Dermis blood vessel endothelial cell (primary cell): Measurements from ENCODE around the gene EGLN2. TPM values are rescaled to one million over a fixed set of nuclear protein-coding genes. Genes with fewer than 3 reads are reported as not detected.
"Not testable (repeated sequence)": the region's sequence is repeated elsewhere in the genome, so short reads cannot be mapped to it uniquely, and the experiment has no call there.

Source experiments
- DNase-seq: peaks from one replicate; pipeline ENCODE4 v3.0.0; 2010
- total RNA-seq: library from RNA; depleted of rRNA; stranded (reverse); fragments of >200 nt; gene quantifications from 2 replicates; pipeline ENCODE4 v1.2.3, GENCODE V29; 2014

The EGLN2 gene
- total RNA-seq, 1 donor from 2014 or later, result 197 TPM

DNA sequence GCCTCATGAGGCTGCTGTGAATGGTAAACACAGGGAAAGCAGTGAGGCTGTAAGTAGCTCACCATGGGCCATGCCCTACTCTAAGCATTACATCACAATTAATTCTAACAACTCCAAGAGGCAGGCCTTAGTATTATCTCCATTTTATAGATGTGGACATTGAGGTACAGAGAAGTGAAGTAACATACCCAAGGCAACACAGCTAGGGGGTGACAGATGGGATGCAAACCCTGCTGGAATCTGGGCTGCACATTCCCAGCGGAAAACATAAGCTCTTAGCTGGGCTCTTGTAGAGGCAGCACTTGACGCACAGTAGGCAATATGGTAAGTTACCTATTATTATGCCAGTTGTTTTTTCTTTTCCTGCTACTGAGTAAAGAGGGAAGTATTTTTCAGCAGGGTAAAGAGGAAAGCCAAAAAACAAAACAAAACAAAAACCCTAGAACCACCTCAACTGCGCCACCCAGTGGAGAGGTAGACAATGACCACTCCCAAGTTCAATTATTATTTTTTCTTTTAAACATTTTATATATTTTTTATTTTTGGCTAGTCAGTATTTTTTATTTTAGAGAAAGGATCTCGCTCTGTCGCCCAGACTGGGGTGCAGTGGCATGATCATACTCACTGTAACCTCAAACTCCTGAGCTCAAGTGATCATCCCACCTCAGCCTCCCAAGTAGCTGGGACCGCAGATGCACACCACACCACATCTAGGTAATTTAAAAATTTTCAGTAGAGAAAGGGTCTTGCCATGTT, 20.7 kb downstream of the EGLN2 start:
- peak; percentile 47 for DNase-seq

DNA sequence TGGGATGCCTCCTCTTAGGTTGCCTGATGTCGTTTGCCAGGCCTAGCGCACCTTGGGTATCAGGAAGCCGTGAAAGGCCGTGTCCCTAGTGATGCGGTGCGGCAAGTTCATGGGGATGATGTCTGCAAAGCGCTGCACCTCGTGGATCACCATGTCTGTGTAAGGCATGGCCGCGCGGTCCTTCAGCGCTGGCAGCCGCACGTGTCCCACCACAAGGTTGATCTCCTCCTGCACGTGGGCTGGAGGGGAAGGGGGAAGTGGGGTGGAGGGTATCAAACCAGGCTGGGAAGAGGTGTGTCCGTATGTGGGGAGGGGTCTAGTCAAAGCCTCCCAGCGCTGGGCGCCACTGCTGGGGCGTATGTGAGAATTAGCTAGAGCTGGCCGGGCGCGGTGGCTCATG, 23.2 kb downstream of the EGLN2 start:
- no peak for DNase-seq

DNA sequence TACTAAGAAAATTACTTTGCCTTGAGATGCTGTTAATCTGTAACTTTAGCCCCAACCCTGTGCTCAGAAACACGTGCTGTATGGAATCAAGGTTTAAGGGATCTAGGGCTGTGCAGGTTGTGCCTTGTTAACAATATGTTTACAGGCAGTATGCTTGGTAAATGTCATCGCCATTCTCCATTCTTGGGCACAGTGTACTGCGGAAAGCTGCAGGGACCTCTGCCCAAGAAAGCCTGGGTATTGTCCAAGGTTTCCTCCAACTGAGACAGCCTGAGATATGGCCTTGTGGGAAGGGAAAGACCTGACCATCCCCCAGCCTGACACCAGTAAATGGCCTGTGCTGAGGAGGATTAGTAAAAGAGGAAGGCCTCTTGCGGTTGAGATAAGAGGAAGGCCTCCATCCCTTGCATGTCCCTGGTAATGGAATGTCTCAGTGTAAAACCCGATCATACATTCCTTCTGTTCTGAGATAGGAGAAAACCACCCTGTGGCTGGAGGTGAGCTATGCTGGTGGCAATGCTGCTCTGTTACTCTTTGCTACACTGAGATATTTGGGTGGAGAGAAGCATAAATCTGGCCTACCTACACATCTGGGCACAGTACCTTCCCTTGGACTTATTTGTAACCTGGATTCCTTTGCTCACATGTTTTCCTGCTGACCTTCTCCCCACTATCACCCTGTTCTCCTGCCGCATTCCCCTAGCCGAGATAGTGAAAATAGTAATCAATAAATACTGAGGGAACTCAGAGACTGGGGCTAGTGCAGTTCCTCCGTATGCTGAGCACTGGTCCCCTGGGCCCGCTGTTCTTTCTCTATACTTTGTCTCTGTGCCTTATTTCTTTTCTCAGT, 23.9 kb downstream of the EGLN2 start:
- not testable (repeated sequence) for DNase-seq

DNA sequence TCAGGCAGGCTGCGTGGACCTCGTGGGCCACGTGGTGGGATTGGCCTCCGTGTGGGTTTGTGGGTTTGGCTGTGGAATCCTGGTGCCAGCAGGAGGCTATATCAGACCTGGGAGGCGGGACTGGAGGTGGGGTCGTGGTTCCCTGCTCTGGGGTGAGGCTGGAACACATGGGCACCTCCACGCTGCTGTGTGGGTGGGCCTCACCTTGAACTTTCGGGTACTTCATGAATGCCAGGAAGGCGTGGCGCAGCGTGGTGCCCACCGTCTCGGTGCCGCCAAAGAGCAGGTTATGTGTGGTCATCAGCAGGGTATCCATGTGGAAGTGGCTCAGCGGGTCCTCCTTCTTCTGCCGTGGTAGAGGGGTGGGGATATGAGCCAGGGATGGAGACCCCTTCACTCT, 25.9 kb downstream of the EGLN2 start:
- not testable (repeated sequence) for DNase-seq

DNA sequence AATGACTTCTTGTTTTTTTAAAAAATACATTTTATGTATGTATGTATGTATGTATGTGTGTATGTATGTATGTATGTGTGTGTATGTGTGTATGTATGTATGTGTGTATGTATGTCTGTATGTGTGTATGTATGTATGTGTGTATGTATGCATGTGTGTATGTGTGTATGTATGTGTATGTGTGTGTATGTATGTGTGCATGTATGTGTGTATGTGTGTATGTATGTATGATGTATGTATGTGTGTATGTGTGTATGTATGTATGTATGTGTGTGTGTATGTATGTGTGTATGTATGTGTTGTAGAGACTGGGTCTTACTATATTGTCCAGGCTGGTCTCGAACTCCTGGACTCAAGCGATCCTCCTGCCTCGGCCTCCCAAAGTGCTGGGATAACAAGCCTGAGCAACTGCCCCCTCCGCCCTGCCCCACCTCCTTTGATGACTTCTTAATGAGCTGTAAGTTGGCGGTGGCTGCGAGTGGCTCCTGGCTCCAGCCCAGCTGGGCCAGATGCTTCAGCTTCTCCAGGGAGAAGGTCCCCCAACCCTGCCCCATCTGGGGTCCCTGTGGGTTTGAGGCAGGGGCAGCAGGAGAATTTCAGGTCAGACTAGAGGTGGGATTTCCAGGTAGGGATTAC, 26.6 kb downstream of the EGLN2 start:
- DNase-seq, result not testable (repeated sequence)

DNA sequence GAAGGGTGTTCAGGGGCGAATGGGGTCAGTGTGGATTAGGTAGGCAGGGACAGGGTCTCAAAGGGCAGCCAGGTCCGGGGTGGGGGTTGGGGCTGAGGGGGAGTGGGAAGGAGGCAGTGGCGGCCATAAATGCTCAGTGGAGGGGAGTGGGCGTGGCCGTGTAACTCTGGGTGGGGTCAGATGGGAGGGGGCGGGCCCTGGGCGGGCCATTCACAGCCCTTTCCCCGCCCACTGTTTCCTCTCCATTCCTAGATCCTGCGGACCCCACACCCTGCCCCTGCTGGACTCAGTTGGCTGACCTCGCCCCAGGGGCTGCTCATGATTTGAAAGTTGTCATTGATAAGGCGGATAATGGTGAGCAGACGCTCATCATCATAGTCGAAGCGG, 27.3 kb downstream of the EGLN2 start:
- not testable (repeated sequence) for DNase-seq

DNA sequence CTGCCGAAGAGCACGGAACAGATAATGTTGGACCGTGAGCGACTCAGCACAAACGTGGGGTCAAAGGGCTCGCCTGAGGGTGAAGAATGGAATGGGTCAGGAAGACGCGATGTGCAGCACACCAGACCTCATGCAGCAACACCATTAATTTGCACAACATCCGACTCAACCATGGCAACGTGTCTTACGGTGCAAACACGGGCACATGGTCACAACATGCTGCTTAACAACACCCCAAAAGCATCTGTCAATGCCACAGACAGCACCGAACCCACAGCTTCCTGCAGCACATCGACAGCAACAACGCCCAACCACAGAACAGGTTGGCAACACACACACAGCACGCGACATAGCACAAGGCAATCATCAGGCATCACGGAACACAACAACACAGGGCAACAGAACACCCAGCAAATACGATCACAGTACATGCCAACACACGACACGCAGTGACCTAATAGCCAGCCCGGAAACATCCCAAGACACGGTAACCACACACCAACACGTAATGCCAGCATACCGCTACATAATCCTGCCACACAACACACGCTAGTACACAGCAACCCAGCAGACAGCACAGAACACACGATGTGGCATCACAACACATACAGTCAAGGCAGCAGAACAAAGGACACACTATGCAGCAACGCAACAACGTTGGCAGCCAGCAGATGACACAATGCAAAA, 27.9 kb downstream of the EGLN2 start:
- not testable (repeated sequence) for DNase-seq

DNA sequence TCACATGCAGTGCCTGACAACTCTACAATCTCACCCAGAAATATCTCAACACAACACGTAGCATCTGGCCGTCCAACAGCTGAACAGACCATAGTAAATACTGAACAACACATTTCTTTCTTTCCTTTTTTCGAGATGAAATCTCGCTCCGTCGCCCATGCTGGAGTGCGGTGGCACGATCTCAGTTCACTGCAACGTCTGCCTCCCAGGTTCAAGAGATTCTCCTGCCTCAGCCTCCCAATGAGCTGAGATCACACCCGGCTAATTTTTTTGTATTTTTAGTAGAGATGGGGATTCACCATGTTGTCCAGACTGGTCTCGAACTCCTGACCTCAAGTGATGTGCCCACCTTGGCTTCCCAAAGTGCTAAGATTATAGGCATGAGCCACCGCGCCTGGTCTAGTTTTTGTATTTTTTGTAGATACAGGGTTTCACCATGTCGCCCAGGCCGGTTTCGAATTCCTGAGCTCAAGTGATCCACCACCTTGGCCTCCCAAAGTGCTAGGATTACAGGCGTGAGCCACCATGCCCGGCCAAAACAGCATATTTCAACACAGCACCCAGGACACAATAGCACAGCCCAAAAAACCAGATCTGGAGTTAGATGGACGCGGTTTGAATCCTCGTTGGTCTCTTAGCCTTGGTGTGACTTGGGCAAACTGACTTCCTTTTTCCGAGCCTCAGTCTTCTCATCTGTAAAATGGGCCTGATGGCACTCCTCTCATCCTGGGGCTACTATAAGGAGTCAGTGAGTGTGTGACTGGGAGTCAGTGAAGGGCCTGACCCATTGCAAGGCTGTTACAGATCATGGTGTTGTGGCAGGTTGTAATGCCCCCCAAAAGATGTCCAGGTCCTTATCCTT, 28.6 kb downstream of the EGLN2 start:
- no peak for DNase-seq

DNA sequence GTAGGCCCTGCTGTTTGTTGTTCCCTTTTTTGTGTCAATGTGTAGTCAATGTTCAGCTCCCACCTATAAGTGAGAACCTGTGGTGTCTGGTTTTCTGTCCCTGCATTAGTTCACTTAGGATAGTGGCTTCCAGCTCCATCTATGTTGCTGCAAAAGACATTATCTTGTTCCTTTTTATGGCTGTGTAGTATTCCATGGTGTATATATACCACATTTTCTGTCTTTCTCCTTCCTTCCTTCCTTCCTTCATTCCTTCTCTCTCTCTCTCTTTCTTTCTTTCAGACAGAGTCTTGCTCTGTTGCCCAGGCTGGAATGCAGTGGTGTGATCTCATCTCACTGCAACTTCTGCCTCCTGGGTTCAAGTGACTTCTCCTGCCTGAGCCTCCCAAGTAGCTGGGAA, 30.2 kb downstream of the EGLN2 start:
- no peak for DNase-seq

DNA sequence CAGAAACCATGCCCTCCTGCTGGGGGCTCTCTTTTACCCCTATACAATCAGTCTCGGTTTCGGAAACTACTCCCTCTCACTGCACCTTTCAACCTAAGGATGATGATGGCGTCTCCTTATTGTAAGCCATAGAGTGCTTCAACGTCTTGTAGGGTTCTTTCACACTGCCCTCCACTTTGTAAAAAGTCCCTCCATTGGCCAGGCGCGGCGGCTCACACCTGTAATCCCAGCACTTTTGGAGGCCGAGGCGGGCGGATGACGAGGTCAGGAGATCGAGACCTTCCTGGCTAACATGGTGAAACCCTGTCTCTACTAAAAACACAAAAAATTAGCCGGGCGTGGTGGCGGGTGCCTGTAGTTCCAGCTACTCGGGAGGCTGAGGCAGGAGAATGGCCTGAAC, 31.8 kb downstream of the EGLN2 start:
- not testable (repeated sequence) for DNase-seq

DNA sequence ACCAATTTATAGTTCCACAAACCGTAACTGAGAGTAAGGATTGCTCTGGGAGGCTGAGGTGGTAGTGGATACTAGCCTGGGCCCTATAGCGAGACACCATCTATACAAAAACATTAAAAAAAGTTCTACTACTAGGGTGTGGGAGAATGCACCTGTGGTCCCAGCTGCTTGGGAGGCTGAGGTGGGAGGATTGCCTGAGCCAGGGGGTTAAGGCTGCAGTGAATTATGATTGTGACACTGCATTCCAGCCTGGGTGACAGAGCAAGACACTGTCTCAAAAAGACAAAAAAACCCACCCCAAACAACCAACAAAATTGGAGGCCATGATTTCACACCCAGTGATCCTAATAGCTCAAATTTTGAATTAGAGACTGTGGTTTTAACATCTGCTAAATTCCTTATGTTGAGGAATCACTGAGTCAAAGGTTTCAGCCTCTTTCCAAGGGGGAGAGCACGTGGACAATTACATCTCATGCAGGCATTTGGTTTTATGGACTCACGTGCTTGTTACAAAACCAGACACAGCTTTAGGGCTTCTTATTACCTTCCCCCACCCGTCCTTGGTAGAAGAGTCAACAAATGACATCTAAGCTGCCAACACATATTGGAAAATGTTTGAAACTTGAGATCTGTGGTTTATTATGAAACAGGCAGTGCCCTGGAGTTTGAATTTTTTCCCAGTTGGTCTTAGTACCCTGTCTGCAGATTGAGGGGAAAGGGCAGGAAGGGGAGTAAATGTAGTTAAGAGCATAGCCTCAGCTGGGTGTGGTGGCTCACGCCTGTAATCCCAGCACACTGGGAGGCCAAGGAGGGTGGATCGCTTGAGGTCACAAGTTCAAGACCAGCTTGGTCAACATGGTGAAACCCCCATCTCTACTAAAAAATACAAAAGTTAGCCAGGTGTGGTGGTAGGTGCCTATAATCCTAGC, 32.8 kb downstream of the EGLN2 start:
- no peak for DNase-seq

DNA sequence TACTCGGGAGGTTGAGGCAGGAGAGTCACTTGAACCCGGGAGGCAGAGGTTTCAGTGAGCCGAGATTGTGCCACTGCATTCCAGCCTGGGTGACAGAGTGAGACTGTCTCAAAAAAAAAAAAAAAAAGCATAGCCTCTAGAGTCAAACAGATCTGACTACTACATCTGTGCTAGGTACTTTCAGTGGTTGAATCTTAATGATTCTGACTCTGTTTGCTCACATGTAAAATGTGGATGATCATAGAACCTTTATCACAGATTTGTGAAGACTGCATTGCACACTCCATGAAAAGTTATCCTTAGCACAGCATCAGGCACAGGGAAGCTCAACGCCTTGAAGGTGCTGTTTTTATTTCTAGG, 33.4 kb downstream of the EGLN2 start:
- not testable (repeated sequence) for DNase-seq

DNA sequence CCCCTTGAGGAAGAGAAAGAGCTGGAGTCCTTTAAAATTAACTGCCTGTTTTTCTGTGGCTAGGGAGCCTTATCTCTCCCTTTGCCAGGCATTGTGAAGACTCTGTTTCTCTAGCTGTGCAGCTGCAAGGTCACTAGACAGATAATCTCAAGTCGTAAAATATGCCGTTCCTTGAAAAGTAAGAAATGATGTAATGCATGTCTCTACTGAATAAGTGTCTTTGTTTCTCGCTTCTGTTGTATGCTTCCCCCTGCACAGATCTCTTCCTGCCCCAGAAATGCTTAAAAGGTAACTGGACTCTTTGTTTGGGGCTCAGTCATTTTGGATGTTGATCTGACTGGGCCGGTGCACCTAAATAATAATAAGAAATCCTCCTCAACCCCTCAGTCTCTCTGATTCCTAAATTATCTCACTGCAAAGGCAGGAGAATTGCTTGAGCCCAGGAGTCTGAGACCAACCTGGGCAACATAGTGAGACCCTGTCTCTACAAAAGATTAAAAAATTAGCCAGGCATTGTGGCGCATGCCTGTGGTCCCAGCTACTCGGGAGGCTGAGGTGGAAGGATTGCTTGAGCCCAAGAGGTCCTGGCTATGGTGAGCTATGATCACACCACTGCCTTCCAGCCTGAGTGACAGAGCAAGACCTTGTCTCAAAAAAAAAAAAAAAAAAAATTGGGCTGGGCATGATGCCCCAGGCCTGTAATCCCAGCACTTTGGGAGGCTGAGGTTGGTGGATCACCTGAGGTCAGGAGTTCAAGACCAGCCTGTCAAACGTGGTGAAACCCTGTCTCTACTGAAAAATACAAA, 34.9 kb downstream of the EGLN2 start:
- not testable (repeated sequence) for DNase-seq

DNA sequence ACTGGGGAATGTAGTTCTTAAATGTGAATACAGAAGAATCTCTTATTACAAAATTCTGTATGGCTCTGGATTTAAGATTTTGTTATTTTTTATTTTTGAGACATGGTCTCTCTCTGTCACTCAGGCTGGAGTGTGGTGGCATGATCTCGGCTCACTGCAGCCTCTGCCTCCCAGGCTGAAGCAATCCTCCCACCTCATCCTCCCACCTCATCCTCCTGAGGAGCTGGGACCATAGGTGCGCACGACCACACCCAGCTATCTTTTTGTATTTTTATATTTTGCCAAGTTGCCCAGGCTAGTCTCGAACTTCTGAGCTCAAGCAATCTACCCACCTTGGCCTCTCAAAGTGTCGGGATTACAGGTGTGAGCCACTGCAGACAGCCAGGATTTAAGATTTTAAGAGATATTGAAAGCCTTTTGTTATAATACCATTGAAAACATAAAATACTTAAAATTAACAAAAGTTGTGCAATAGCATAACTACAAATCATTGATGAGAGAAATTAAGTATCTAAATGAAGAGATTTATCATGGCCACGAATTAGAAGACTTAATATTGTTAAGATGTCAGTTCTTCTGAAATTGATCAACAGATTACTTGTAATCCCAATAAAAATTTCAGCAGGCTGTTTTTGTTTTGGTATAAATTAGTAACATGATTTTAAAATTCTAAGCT, 37.9 kb downstream of the EGLN2 start:
- no peak for DNase-seq

DNA sequence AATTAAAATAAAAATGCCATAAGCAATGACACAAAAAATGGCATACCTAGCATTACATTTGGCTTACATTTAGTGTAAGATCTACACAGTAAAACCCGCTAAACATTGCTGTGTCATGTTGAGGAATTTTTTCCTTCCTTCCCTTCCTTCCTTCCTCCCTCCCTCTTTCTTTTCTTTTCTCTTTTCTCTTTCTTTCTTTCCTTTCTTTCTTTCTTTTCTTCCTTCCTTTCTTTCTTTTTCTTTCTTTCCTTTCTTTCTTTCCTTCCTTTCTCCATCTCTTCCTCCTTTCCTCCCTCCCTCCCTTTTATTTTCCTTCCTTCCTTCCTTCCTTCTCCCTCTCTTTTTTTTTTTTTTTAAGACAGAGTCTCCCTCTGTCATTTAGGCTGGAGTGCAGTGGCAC, 39.5 kb downstream of the EGLN2 start:
- not testable (repeated sequence) for DNase-seq

DNA sequence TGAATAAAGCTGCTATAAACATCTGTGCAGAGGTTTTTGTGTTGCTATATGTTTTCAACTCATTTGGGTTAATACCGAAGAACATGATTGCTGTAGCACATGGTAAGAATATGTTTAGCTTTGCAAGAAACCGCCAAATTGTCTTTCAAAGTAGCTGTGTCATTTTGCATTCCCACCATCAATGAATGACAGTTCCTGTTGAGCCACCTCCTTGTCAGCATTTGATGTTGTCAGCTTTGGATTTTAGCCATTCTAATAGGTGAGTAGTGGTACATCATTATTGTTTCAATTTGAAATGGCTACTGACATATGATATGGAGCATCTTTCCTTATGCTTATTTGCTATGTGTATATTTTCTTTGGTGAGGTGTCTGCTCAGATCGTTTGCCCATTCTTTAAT, 43.0 kb downstream of the EGLN2 start:
- DNase-seq, result not testable (repeated sequence)

DNA sequence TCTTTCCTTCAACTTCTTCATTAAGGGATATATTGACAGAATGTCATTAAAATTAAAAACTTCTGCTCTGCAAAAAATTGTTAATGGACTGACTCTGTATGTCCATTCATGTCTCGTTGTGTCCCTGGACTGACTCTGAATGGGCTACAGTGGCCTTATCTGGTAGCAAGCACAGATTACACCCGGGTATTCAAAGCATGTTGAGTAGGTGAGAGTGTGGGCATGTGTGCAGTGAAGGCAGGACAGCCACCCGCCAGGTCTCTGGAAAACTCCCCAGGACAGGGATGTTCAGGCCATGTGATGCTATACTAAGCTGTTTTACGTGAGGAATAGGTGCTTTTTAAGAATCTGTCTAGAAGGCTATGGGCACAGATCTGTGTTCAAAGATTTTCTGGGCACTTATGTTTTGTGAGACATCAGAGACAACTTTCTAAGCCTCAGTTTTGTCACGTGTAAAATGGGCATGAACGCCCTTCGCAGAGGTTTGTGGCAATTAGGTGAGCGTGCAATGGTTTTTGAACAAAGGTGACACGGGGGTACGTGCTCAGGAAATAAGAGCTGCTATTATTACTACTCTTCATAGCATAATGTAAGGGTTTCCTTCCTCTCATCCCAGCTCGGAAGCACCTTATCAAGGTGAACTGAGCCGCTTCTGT, 44.1 kb downstream of the EGLN2 start:
- DNase-seq, result not testable (repeated sequence)

DNA sequence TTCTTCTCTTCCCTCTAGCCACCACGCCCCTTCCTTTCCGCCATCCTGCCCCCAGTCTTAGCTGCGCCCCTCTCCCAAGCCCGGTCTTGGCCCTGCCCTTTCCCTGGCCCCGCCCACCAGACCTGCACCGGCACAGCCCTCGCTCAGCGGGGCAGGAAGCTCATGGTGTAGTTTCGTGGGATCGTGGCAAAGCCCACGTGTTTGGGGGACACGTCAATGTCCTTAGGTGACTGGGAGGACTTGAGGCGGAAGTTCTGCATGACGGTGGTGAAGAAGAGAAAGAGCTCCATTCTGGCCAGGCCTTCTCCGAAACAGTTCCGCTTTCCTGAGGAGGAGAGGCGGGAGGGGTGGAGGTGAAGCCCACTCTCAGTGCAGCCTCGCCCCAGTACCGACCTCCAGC, 44.7 kb downstream of the EGLN2 start:
- DNase-seq, result not testable (repeated sequence)

DNA sequence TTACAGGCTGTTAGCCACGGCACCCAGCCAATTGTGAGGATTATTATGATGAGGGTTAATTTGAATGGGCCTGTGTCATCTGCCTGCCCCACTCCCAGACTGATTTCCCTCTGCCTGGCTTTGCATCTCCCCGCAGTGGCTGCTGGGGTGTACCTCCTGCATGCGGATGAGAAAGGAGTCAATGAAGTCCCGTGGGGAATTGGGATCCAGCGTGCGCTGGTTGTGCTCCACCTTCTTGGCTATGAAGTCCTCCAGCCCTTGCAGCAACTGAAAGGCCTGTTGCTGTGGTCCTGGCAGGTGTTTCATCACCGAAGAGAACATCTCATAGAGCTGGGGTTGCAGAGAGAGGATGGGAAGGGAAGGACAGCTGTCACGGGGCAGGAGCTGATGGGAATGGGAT, 47.7 kb downstream of the EGLN2 start:
- not testable (repeated sequence) for DNase-seq
